Epithelial cell of esophagus (primary cell): ENCODE results near the gene ZNF341.

Experiments used
- DNase-seq: peaks from one replicate; pipeline ENCODE4 v3.0.0; 2010; ENCODE audit warnings: low read depth
- H3K4me3 ChIP-seq: 2 replicates; pipeline ENCODE4 v1.5.1; 2011; ENCODE audit warnings: mild to moderate bottlenecking, low read length, control low read depth
- CTCF ChIP-seq: IDR thresholded peaks from 2 replicates; pipeline ENCODE4 v1.5.1; 2011; ENCODE audit warnings: low read depth, mild to moderate bottlenecking, low read length, control low read depth, inconsistent platforms; ENCODE audit not compliant: insufficient read depth; ENCODE audit errors: missing control alignments

The ZNF341 gene

GRCh38 chr20:33769043-33769442 is 37.2 kb downstream of the ZNF341 start:
- no peak for TF ChIP-seq CTCF
- no peak for DNase-seq
- no peak overlapping the region for H3K4me3 ChIP-seq

GRCh38 chr20:33770005-33770404 is 38.2 kb downstream of the ZNF341 start:
- H3K4me3 ChIP-seq, result no peak overlapping the region
- DNase-seq, result no peak
- no peak for TF ChIP-seq CTCF

GRCh38 chr20:33771938-33772337 is 40.1 kb downstream of the ZNF341 start:
- no peak overlapping the region for H3K4me3 ChIP-seq
- TF ChIP-seq CTCF, result no peak
- no peak for DNase-seq

GRCh38 chr20:33772439-33772838 is 40.6 kb downstream of the ZNF341 start:
- no peak overlapping the region for H3K4me3 ChIP-seq
- TF ChIP-seq CTCF, result no peak
- no peak for DNase-seq

GRCh38 chr20:33773412-33774089 is 41.8 kb downstream of the ZNF341 start:
- no peak for DNase-seq
- no peak for TF ChIP-seq CTCF
- no peak overlapping the region for H3K4me3 ChIP-seq

GRCh38 chr20:33777816-33778215 is 46.0 kb downstream of the ZNF341 start:
- DNase-seq, result no peak
- no peak for TF ChIP-seq CTCF
- H3K4me3 ChIP-seq, result no peak overlapping the region

GRCh38 chr20:33781133-33781532 is 49.3 kb downstream of the ZNF341 start:
- no peak for TF ChIP-seq CTCF
- H3K4me3 ChIP-seq, result no peak overlapping the region
- no peak for DNase-seq
